OCI-LY7 (cell line): ENCODE data around the gene LRPPRC.

Experiments
- EZH2phosphoT487 ChIP-seq: fragments of 200-600 bp; sonication (generic); IDR thresholded peaks from 2 replicates; pipeline ENCODE4 v1.6.1; 2018; ENCODE audit warnings: low read depth, borderline replicate concordance, mild to moderate bottlenecking, mixed run types, antibody characterized with exemption, low read length, moderate library complexity, mixed read lengths
- TF ChIP-seq, protein P1 (sequence below): fragments of 200-600 bp; sonication (generic); conservative IDR thresholded peaks from 2 replicates; pipeline ENCODE4 v1.5.1; 2014; ENCODE audit warnings: mild to moderate bottlenecking, antibody characterized with exemption, low read length, moderate library complexity, mixed read lengths

DNA sequence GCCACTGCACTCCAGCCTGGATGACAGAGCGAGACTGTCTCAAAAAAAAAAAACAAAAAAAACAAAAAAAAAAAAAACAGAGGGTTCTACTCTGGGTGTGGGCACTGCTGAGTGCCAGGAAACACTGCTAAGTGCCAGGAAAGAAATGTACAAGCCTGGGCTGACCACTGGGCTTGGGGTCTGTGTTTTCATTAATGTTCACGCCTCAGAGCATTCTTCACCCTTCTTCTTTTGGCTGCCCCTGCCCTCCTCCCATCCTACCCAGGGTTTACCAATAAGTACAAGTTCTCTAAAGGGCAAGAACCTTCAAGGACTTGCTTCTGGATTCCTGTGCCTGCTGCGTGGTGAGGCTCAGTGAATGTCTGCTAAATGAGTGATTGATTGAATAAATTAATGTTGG is 49.3 kb upstream of the LRPPRC start:
- TF ChIP-seq, protein P1, sequence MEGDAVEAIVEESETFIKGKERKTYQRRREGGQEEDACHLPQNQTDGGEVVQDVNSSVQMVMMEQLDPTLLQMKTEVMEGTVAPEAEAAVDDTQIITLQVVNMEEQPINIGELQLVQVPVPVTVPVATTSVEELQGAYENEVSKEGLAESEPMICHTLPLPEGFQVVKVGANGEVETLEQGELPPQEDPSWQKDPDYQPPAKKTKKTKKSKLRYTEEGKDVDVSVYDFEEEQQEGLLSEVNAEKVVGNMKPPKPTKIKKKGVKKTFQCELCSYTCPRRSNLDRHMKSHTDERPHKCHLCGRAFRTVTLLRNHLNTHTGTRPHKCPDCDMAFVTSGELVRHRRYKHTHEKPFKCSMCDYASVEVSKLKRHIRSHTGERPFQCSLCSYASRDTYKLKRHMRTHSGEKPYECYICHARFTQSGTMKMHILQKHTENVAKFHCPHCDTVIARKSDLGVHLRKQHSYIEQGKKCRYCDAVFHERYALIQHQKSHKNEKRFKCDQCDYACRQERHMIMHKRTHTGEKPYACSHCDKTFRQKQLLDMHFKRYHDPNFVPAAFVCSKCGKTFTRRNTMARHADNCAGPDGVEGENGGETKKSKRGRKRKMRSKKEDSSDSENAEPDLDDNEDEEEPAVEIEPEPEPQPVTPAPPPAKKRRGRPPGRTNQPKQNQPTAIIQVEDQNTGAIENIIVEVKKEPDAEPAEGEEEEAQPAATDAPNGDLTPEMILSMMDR, result no peak
- no peak for TF ChIP-seq EZH2phosphoT487
